Neural cell (in vitro differentiated cells): ENCODE measurements around the gene PRPSAP1. TPM values are rescaled to one million over a fixed set of nuclear protein-coding genes. Genes with fewer than 3 reads are reported as not detected.
"Not testable (repeated sequence)": the region's sequence is repeated elsewhere in the genome, so short reads cannot be mapped to it uniquely, and the experiment has no call there.

ENCODE experiments used
- H2AFZ ChIP-seq: fragments of 200-600, 300-800 bp; sonication (generic), shearing (Covaris generic); 2 replicates; pipeline ENCODE4 v1.6.0; 2014; ENCODE audit warnings: low read depth, mild to moderate bottlenecking, antibody characterized with exemption, low read length, moderate library complexity
- H3F3A ChIP-seq: fragments of 200-600 bp; shearing (Covaris generic); 2 replicates; pipeline ENCODE4 v1.6.1; 2016; ENCODE audit warnings: mild to moderate bottlenecking, moderate library complexity, mixed read lengths, antibody characterized with exemption, low read length; ENCODE audit not compliant: insufficient read depth, poor library complexity, severe bottlenecking
- H3K27ac ChIP-seq: fragments of 200-600, 300-800 bp; sonication (generic), shearing (Covaris generic); 2 replicates; pipeline ENCODE4 v1.5.1; 2014; ENCODE audit warnings: mild to moderate bottlenecking, low read length, moderate library complexity
- H3K27me3 ChIP-seq: fragments of 300-800, 200-600 bp; sonication (generic), shearing (Covaris generic); 2 replicates; pipeline ENCODE4 v1.6.0; 2014; ENCODE audit warnings: mild to moderate bottlenecking, low read depth, low read length, moderate library complexity; ENCODE audit not compliant: insufficient read depth
- H3K36me3 ChIP-seq: fragments of 300-800, 200-600 bp; sonication (generic), shearing (Covaris generic); 2 replicates; pipeline ENCODE4 v1.5.1; 2014; ENCODE audit warnings: mild to moderate bottlenecking, antibody characterized with exemption, low read length, moderate library complexity; ENCODE audit not compliant: insufficient read depth
- H3K4me2 ChIP-seq: fragments of 300-800, 200-600 bp; sonication (generic), shearing (Covaris generic); 2 replicates; pipeline ENCODE4 v1.6.0; 2014; ENCODE audit warnings: mild to moderate bottlenecking, low read length
- H3K4me3 ChIP-seq: fragments of 300-800, 200-600 bp; sonication (generic), shearing (Covaris generic); 2 replicates; pipeline ENCODE4 v1.5.1; 2014; ENCODE audit warnings: mild to moderate bottlenecking, low read length, moderate library complexity
- H3K79me2 ChIP-seq: fragments of 200-600 bp; shearing (Covaris generic); replicated peaks from 2 replicates; pipeline ENCODE4 v1.6.0; 2014; ENCODE audit warnings: mild to moderate bottlenecking, low read length, moderate library complexity; ENCODE audit not compliant: insufficient read depth
- H3K9ac ChIP-seq: fragments of 300-800, 200-600 bp; sonication (generic), shearing (Covaris generic); 2 replicates; pipeline ENCODE4 v1.6.1; 2016; ENCODE audit warnings: mild to moderate bottlenecking, low read length, mixed read lengths
- H3K9me2 ChIP-seq: fragments of 200-600 bp; shearing (Covaris generic); 2 replicates; pipeline ENCODE4 v1.6.1; 2016; ENCODE audit warnings: mild to moderate bottlenecking, low read length, mixed read lengths; ENCODE audit not compliant: insufficient read depth
- H3K9me3 ChIP-seq: fragments of 200-600, 300-800 bp; sonication (generic), shearing (Covaris generic); 2 replicates; pipeline ENCODE4 v1.6.1; 2016; ENCODE audit warnings: mild to moderate bottlenecking, mixed run types, low read length, moderate library complexity, mixed read lengths
- H4K20me1 ChIP-seq: fragments of 200-600 bp; shearing (Covaris generic); 2 replicates; pipeline ENCODE4 v1.6.1; 2016; ENCODE audit warnings: mild to moderate bottlenecking, mixed run types; ENCODE audit not compliant: insufficient read depth
- CTCF ChIP-seq: fragments of 450-650 bp; IDR thresholded peaks from 2 replicates; pipeline ENCODE4 v1.5.1; 2014; ENCODE audit warnings: antibody characterized with exemption, mild to moderate bottlenecking, moderate library complexity; ENCODE audit not compliant: poor library complexity, severe bottlenecking
- EP300 ChIP-seq: fragments of 450-650 bp; conservative IDR thresholded peaks from 2 replicates; pipeline ENCODE4 v1.6.1; 2014; ENCODE audit warnings: antibody characterized with exemption, mild to moderate bottlenecking, moderate library complexity; ENCODE audit not compliant: poor library complexity, severe bottlenecking
- EZH2 ChIP-seq: fragments of 200-600, 300-800 bp; shearing (Covaris generic), sonication (generic); IDR thresholded peaks from 2 replicates; pipeline ENCODE4 v1.6.1; 2014; ENCODE audit warnings: antibody characterized with exemption, low read length, borderline replicate concordance, mild to moderate bottlenecking; ENCODE audit not compliant: insufficient read depth, poor library complexity, severe bottlenecking
- MXI1 ChIP-seq: fragments of 450-650 bp; conservative IDR thresholded peaks from 2 replicates; pipeline ENCODE4 v1.6.1; 2014; ENCODE audit warnings: antibody characterized with exemption, mild to moderate bottlenecking; ENCODE audit not compliant: poor library complexity, severe bottlenecking
- POLR2AphosphoS5 ChIP-seq: IDR thresholded peaks from 2 replicates; pipeline ENCODE4 v1.6.1; 2012
- RAD21 ChIP-seq: fragments of 450-650 bp; conservative IDR thresholded peaks from 2 replicates; pipeline ENCODE4 v1.6.1; 2014; ENCODE audit warnings: antibody characterized with exemption, mild to moderate bottlenecking, moderate library complexity
- SMC3 ChIP-seq: fragments of 450-650 bp; conservative IDR thresholded peaks from 2 replicates; pipeline ENCODE4 v1.6.1; 2014; ENCODE audit warnings: antibody characterized with exemption, mild to moderate bottlenecking, moderate library complexity; ENCODE audit not compliant: poor library complexity
- TAF1 ChIP-seq: IDR thresholded peaks from 2 replicates; pipeline ENCODE4 v1.6.1; 2012; ENCODE audit warnings: low read depth
- polyA plus RNA-seq: library from polyadenylated mRNA; depleted of rRNA; stranded (reverse); fragments of >200 nt; gene quantifications from 2 replicates; pipeline ENCODE4 v1.2.3, GENCODE V29; 2014
- TF ChIP-seq, protein P1 (sequence below): IDR thresholded peaks from 2 replicates; pipeline ENCODE4 v1.6.1; 2012; ENCODE audit warnings: borderline replicate concordance

The PRPSAP1 gene
- polyA plus RNA-seq, 1 donor from 2014 or later, result 73.8 TPM

GRCh38 chr17:76309461-76309860 lies 44.3 kb downstream of the PRPSAP1 start:
- no peaks in the 10 kb centered on the region for H4K20me1 ChIP-seq
- H2AFZ ChIP-seq, result no peak overlapping the region
- H3K27ac ChIP-seq, result no peak overlapping the region
- H3K79me2 ChIP-seq, result no peaks in the 10 kb centered on the region
- H3K4me2 ChIP-seq, result no peak overlapping the region
- H3K36me3 ChIP-seq, result peaks cover 13% of the 10 kb centered on the region
- TF ChIP-seq TAF1, result no peak
- no peak for TF ChIP-seq SMC3
- TF ChIP-seq EZH2, result no peak
- no peak for TF ChIP-seq MXI1
- H3K4me3 ChIP-seq, result no peak overlapping the region
- no peaks in the 10 kb centered on the region for H3K9me2 ChIP-seq
- H3F3A ChIP-seq, result no peaks in the 10 kb centered on the region
- no peaks in the 10 kb centered on the region for H3K27me3 ChIP-seq
- no peak overlapping the region for H3K9ac ChIP-seq
- no peaks in the 10 kb centered on the region for H3K9me3 ChIP-seq

DNA sequence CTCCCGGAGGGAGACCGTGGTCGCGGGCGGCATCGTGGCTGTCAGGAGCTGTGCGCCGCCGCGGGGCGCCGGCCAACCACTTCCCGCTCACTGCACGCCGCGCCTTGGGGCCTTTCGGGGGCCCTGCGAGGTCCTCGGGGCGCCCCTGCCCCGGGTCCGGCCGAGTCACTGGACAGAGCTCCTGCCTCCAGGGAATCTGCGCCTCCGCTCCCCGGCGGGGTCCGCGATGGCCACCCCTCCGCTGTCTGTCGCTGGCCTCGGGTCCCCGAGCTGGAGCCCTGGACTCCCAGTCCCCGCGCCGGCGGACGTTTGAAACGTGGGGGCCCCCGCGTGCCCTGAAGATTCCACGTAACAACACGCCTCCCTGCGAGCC lies 45.8 kb downstream of the PRPSAP1 start, which contains the start of gene QRICH2:
QRICH2 (minus strand) TSS at position 311 of the 373 bp plus-strand sequence; CDS start at position 33, 278 bp downstream.
- Histone ChIP-seq H3K4me3 (no peak within 1 kb of the TSS), H3K9me3 (no peaks in the 10 kb centered on the region), H3F3A (no peaks in the 10 kb centered on the region), H4K20me1 (no peaks in the 10 kb centered on the region), H3K27me3 (no peaks in the 10 kb centered on the region), H3K79me2 (no peaks in the 10 kb centered on the region), H3K27ac (no peak within 1 kb of the TSS), H3K9me2 (no peaks in the 10 kb centered on the region), H3K9ac (no peak within 1 kb of the TSS), H3K4me2 (no peak within 1 kb of the TSS), H2AFZ (no peak within 1 kb of the TSS), H3K36me3 (peaks cover 5% of the 10 kb centered on the region)
- TF ChIP-seq EZH2, result no peak
- no peak for TF ChIP-seq CTCF

GRCh38 chr17:76307299-76307965 lies 46.3 kb downstream of the PRPSAP1 start:
- Histone ChIP-seq H3K27me3 (no peaks in the 10 kb centered on the region), H3K4me3 (no peak overlapping the region), H4K20me1 (no peaks in the 10 kb centered on the region), H3K9me2 (no peaks in the 10 kb centered on the region), H3K36me3 (no peaks in the 10 kb centered on the region), H3K9me3 (no peaks in the 10 kb centered on the region), H2AFZ (no peak overlapping the region), H3K27ac (no peak overlapping the region), H3K9ac (no peak overlapping the region), H3K4me2 (no peak overlapping the region), H3F3A (no peaks in the 10 kb centered on the region), H3K79me2 (no peaks in the 10 kb centered on the region)
- TF ChIP-seq, protein P1, sequence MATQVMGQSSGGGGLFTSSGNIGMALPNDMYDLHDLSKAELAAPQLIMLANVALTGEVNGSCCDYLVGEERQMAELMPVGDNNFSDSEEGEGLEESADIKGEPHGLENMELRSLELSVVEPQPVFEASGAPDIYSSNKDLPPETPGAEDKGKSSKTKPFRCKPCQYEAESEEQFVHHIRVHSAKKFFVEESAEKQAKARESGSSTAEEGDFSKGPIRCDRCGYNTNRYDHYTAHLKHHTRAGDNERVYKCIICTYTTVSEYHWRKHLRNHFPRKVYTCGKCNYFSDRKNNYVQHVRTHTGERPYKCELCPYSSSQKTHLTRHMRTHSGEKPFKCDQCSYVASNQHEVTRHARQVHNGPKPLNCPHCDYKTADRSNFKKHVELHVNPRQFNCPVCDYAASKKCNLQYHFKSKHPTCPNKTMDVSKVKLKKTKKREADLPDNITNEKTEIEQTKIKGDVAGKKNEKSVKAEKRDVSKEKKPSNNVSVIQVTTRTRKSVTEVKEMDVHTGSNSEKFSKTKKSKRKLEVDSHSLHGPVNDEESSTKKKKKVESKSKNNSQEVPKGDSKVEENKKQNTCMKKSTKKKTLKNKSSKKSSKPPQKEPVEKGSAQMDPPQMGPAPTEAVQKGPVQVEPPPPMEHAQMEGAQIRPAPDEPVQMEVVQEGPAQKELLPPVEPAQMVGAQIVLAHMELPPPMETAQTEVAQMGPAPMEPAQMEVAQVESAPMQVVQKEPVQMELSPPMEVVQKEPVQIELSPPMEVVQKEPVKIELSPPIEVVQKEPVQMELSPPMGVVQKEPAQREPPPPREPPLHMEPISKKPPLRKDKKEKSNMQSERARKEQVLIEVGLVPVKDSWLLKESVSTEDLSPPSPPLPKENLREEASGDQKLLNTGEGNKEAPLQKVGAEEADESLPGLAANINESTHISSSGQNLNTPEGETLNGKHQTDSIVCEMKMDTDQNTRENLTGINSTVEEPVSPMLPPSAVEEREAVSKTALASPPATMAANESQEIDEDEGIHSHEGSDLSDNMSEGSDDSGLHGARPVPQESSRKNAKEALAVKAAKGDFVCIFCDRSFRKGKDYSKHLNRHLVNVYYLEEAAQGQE, result no peak
- TF ChIP-seq SMC3 (no peak), EP300 (no peak), CTCF (no peak), RAD21 (no peak), EZH2 (no peak), POLR2AphosphoS5 (no peak), TAF1 (no peak), MXI1 (no peak)

DNA sequence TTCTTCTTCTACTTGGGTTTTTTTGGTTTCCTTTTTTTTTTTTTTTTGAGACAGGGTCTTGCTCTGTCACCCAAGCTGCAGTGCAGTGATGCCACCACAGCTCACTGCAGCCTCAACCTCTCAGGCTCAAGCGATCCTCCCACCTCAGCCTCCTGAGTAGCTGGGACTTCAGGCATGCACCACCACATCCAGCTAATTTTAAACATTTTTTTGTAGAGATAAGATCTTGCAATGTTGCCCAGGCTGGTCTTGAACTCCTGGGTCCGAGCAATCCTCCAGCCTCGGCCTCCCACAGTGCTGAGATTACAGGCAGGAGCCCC lies 48.6 kb downstream of the PRPSAP1 start:
- not testable (repeated sequence) for H3K4me3 ChIP-seq, H3K27ac ChIP-seq, H3K9ac ChIP-seq, H3K36me3 ChIP-seq, H3K27me3 ChIP-seq, H2AFZ ChIP-seq, H4K20me1 ChIP-seq, H3K79me2 ChIP-seq, H3K9me3 ChIP-seq, H3K4me2 ChIP-seq, H3F3A ChIP-seq, H3K9me2 ChIP-seq
